H1 (cell line): Measurements from ENCODE around the gene PBX3. TPM values are rescaled to one million over a fixed set of nuclear protein-coding genes. Genes with fewer than 3 reads are reported as not detected.

Experiments used
- CTCF ChIA-PET: fragments of 300-600 bp; sonication (Branson Sonifier 250); formaldehyde crosslinking; loops from one replicate; lab custom pipeline; 2021; ENCODE audit not compliant: partially characterized antibody; lab: Charles Lee
- POLR2A ChIA-PET: fragments of 300-600 bp; sonication (Branson Sonifier 250); formaldehyde crosslinking; loops from one replicate; lab custom pipeline; 2021; ENCODE audit warnings: inconsistent platforms; ENCODE audit not compliant: partially characterized antibody; lab: Charles Lee
- DNase-seq, 2 experiments: peaks; one replicate each; pipeline versions ENCODE4 v3.0.0 to v3.0.0-alpha.2; 2010 to 2022; ENCODE audit warnings: low spot score in 2 of 2, low read depth in 1 of 2, mixed read lengths in 1 of 2
- FAIRE-seq: peaks from 2 replicates; lab custom pipeline; 2011; peaks lifted over from hg19 to GRCh38; lab: Jason Lieb, UNC
- H2AFZ ChIP-seq: 2 replicates; pipeline ENCODE4 v1.8.1; 2012; ENCODE audit warnings: low read length, inconsistent platforms
- H2AK5ac ChIP-seq: 2 replicates; pipeline ENCODE4 v1.6.1; 2013; ENCODE audit warnings: low read depth, low read length
- H2BK120ac ChIP-seq: replicated peaks from 2 replicates; pipeline ENCODE3; 2013; ENCODE audit warnings: low read depth, low read length, inconsistent platforms
- H2BK12ac ChIP-seq: 2 replicates; pipeline ENCODE4 v1.6.1; 2013; ENCODE audit warnings: low read depth, low read length
- H2BK15ac ChIP-seq: 2 replicates; pipeline ENCODE4 v1.6.1; 2013; ENCODE audit warnings: low read length
- H2BK20ac ChIP-seq: 2 replicates; pipeline ENCODE4 v1.6.1; 2013; ENCODE audit warnings: low read length
- H2BK5ac ChIP-seq: 2 replicates; pipeline ENCODE4 v1.6.1; 2013; ENCODE audit warnings: low read depth, low read length
- H3K14ac ChIP-seq: 2 replicates; pipeline ENCODE4 v1.6.1; 2013; ENCODE audit warnings: inconsistent platforms; ENCODE audit not compliant: insufficient read length
- H3K18ac ChIP-seq: 2 replicates; pipeline ENCODE4 v1.6.1; 2013; ENCODE audit warnings: low read length; ENCODE audit errors: extremely low read depth
- H3K23ac ChIP-seq: 2 replicates; pipeline ENCODE4 v1.6.1; 2013; ENCODE audit warnings: inconsistent platforms; ENCODE audit not compliant: insufficient read length
- H3K23me2 ChIP-seq: 2 replicates; pipeline ENCODE4 v1.6.1; 2013; ENCODE audit warnings: low read depth, low read length
- H3K27ac ChIP-seq: 2 replicates; pipeline ENCODE4 v1.6.1; 2011; ENCODE audit warnings: low read depth, low read length, inconsistent platforms
- H3K27me3 ChIP-seq, 4 experiments: replicated peaks in 1 of 4; 1 replicate in 1 of 4; 2 replicates in 3 of 4; pipeline versions ENCODE4 v1.6.1 to v1.8.1; 2011 to 2013; ENCODE audit warnings: low read length in 3 of 4, mild to moderate bottlenecking in 3 of 4, inconsistent platforms in 2 of 4, mixed read lengths in 2 of 4, moderate library complexity in 1 of 4; ENCODE audit not compliant: control insufficient read depth in 3 of 4, insufficient read depth in 3 of 4; ENCODE audit errors: extremely low read depth in 1 of 4
- H3K36me3 ChIP-seq, 4 experiments: 2 replicates each; pipeline versions ENCODE4 v1.6.1 to v1.8.1; 2011 to 2013; ENCODE audit warnings: mild to moderate bottlenecking in 4 of 4, low read length in 3 of 4, moderate library complexity in 2 of 4, control low read depth in 1 of 4, inconsistent platforms in 1 of 4; ENCODE audit not compliant: insufficient read depth in 4 of 4, control insufficient read depth in 2 of 4
- H3K4ac ChIP-seq: replicated peaks from 2 replicates; pipeline ENCODE3; 2013; ENCODE audit warnings: low read length, low read depth, mixed read lengths, inconsistent platforms; ENCODE audit not compliant: insufficient read length
- H3K4me1 ChIP-seq, 4 experiments: replicated peaks in 1 of 4; 1 replicate in 1 of 4; 2 replicates in 3 of 4; pipeline versions ENCODE4 v1.6.1 to v1.8.1; 2011 to 2013; ENCODE audit warnings: low read length in 3 of 4, inconsistent platforms in 2 of 4, mixed read lengths in 1 of 4; ENCODE audit not compliant: insufficient read depth in 4 of 4, control insufficient read depth in 3 of 4
- H3K4me2 ChIP-seq, 2 experiments: 2 replicates each; pipeline versions ENCODE4 v1.6.1 to v1.8.1; 2011 to 2013; ENCODE audit warnings: low read depth in 2 of 2, low read length in 2 of 2, control low read depth in 1 of 2, inconsistent platforms in 1 of 2, mild to moderate bottlenecking in 1 of 2; ENCODE audit not compliant: insufficient read depth in 1 of 2
- H3K4me3 ChIP-seq, 4 experiments: fragments of 200-600, 300-600 bp in 1 of 4; sonication (generic), shearing (Covaris generic), sonication (Bioruptor Twin) in 1 of 4; 2 replicates each; pipeline versions ENCODE4 v1.5.1 to v1.8.1; 2011 to 2016; ENCODE audit warnings: low read length in 4 of 4, low read depth in 3 of 4, control low read depth in 2 of 4, inconsistent platforms in 2 of 4, mild to moderate bottlenecking in 2 of 4, mixed read lengths in 1 of 4, moderate library complexity in 1 of 4; ENCODE audit not compliant: insufficient read depth in 2 of 4; ENCODE audit errors: extremely low read depth in 1 of 4
- H3K56ac ChIP-seq: replicated peaks from 2 replicates; pipeline ENCODE3; 2013; ENCODE audit warnings: low read depth, mild to moderate bottlenecking, mixed read lengths, low read length, inconsistent platforms; ENCODE audit not compliant: insufficient read length
- H3K79me1 ChIP-seq: 2 replicates; pipeline ENCODE4 v1.6.1; 2013; ENCODE audit warnings: low read depth, low read length, control low read depth
- H3K79me2 ChIP-seq, 2 experiments: 2 replicates each; pipeline versions ENCODE4 v1.6.1 to v1.8.1; 2012 to 2013; ENCODE audit warnings: low read length in 2 of 2, mild to moderate bottlenecking in 2 of 2, inconsistent platforms in 1 of 2; ENCODE audit not compliant: insufficient read depth in 2 of 2, control insufficient read depth in 1 of 2
- H3K9ac ChIP-seq, 4 experiments: replicated peaks in 1 of 4; 1 replicate in 1 of 4; 2 replicates in 3 of 4; pipeline versions ENCODE4 v1.6.1 to v1.8.1; 2011 to 2013; ENCODE audit warnings: low read depth in 3 of 4, low read length in 3 of 4, control low read depth in 2 of 4, mild to moderate bottlenecking in 2 of 4, moderate library complexity in 2 of 4, inconsistent platforms in 1 of 4; ENCODE audit errors: extremely low read depth in 1 of 4
- H3K9me3 ChIP-seq, 2 experiments: 2 replicates each; pipeline versions ENCODE4 v1.6.1 to v1.8.1; 2012 to 2013; ENCODE audit warnings: mild to moderate bottlenecking in 2 of 2, moderate library complexity in 2 of 2, control low read depth in 1 of 2, inconsistent platforms in 1 of 2, low read depth in 1 of 2, low read length in 1 of 2, mixed read lengths in 1 of 2; ENCODE audit not compliant: insufficient read depth in 2 of 2
- H4K20me1 ChIP-seq, 2 experiments: replicated peaks in 1 of 2; 2 replicates each; pipeline versions ENCODE3 to v1.8.1; 2011 to 2013; ENCODE audit warnings: inconsistent platforms in 2 of 2, low read length in 2 of 2, mild to moderate bottlenecking in 1 of 2; ENCODE audit not compliant: insufficient read depth in 2 of 2, control insufficient read depth in 1 of 2
- H4K5ac ChIP-seq: 2 replicates; pipeline ENCODE4 v1.6.1; 2013; ENCODE audit warnings: low read length, low read depth, mixed read lengths, inconsistent platforms; ENCODE audit not compliant: insufficient read length
- H4K8ac ChIP-seq: 2 replicates; pipeline ENCODE4 v1.8.0; 2013; ENCODE audit warnings: mild to moderate bottlenecking, moderate library complexity, low read length, inconsistent platforms; ENCODE audit not compliant: insufficient read depth; ENCODE audit errors: extremely low read depth
- H4K91ac ChIP-seq: replicated peaks from 2 replicates; pipeline ENCODE3; 2013; ENCODE audit warnings: low read length, mixed read lengths, inconsistent platforms; ENCODE audit not compliant: insufficient read length
- CBX8 ChIP-seq: fragments of 300-800, 300-1000 bp; sonication (generic); IDR thresholded peaks from 2 replicates; pipeline ENCODE4 v1.7.1; 2016; ENCODE audit warnings: low read depth, low read length, borderline replicate concordance
- CTCF ChIP-seq, 3 experiments: IDR thresholded peaks; 1 replicate in 2 of 3; 2 replicates in 1 of 3; pipeline versions ENCODE4 v1.5.1 to v1.6.1; 2011; ENCODE audit warnings: low read length in 3 of 3, mild to moderate bottlenecking in 3 of 3, inconsistent platforms in 2 of 3, low read depth in 1 of 3, moderate library complexity in 1 of 3; ENCODE audit not compliant: insufficient read depth in 1 of 3; ENCODE audit errors: control extremely low read depth in 1 of 3
- EGR1 ChIP-seq: IDR thresholded peaks from 2 replicates; pipeline ENCODE4 v1.6.1; 2011; ENCODE audit warnings: low read depth, low read length, borderline replicate concordance
- EP300 ChIP-seq, 2 experiments: IDR thresholded peaks; 1 replicate in 1 of 2; 2 replicates in 1 of 2; pipeline ENCODE4 v1.6.1; 2011 to 2012; ENCODE audit warnings: low read depth in 2 of 2, low read length in 2 of 2, mild to moderate bottlenecking in 2 of 2, borderline replicate concordance in 1 of 2, inconsistent platforms in 1 of 2, moderate library complexity in 1 of 2
- GTF2F1 ChIP-seq: IDR thresholded peaks from 2 replicates; pipeline ENCODE4 v1.6.1; 2012; ENCODE audit warnings: low read depth, low read length, improper control_type of control experiment, borderline replicate concordance
- KDM4A ChIP-seq: IDR thresholded peaks from one replicate; pipeline ENCODE4 v1.7.1; 2012; ENCODE audit warnings: low read depth, mild to moderate bottlenecking, moderate library complexity, low read length, inconsistent platforms; ENCODE audit not compliant: severe bottlenecking
- PHF8 ChIP-seq: fragments of 200-600 bp; sonication (generic); conservative IDR thresholded peaks from 2 replicates; pipeline ENCODE4 v1.7.1; 2012; ENCODE audit warnings: low read depth, mild to moderate bottlenecking, inconsistent platforms, low read length, moderate library complexity
- POLR2AphosphoS5 ChIP-seq: IDR thresholded peaks from 2 replicates; pipeline ENCODE4 v1.6.1; 2011; ENCODE audit warnings: low read depth, low read length
- RXRA ChIP-seq: IDR thresholded peaks from 2 replicates; pipeline ENCODE4 v1.6.1; 2011; ENCODE audit warnings: low read depth, mild to moderate bottlenecking, low read length, moderate library complexity; ENCODE audit not compliant: insufficient read depth
- SIX5 ChIP-seq: IDR thresholded peaks from 2 replicates; pipeline ENCODE4 v1.6.1; 2011; ENCODE audit warnings: mild to moderate bottlenecking, low read depth, low read length
- SP1 ChIP-seq: IDR thresholded peaks from 2 replicates; pipeline ENCODE4 v1.6.1; 2011; ENCODE audit warnings: low read depth, low read length
- WGBS, 2 experiments: shearing (Covaris generic) in 1 of 2; methylation state at CpG; one replicate each; pipeline versions ENCODE4 v1.1.6 to v1.1.7; 2013 to 2015; ENCODE audit warnings: low lambda C conversion rate in 2 of 2, mixed read lengths in 2 of 2, inconsistent platforms in 1 of 2, low coverage in 1 of 2, missing lambda C conversion rate in 1 of 2; ENCODE audit not compliant: insufficient replicate concordance in 2 of 2, insufficient coverage in 1 of 2, insufficient read length in 1 of 2; ENCODE audit errors: extremely low coverage in 1 of 2, missing lambda C conversion rate in 1 of 2; 5-methylcytosine and 5-hydroxymethylcytosine counted together
- polyA plus RNA-seq, 7 experiments: library from polyadenylated mRNA; depleted of rRNA in 3 of 7; stranded (reverse) in 5 of 7; unstranded in 2 of 7; fragments of >200 nt in 5 of 7; fragments of 200-250 nt in 2 of 7; gene quantifications; 1 replicate in 5 of 7; 2 replicates in 1 of 7; 4 replicates in 1 of 7; pipeline versions ENCODE4 v1.2.1 to v1.2.3, GENCODE V29; 2011 to 2013; ENCODE audit warnings: missing spikeins in 2 of 7, mixed read lengths in 2 of 7
- total RNA-seq: library from RNA; stranded (reverse); fragmentation: NEBNext Ultra II Directional; extraction: Animal tissue kit (Norgen Biotek cat#: 25700); gene quantifications from 2 replicates; pipeline ENCODE4 v1.2.1, GENCODE V29; 2021

Gene PBX3
- total and polyA plus RNA-seq, 2 of the 8 experiments (the other 6 are each of a cell fraction or from before 2014, with no cell fraction given): 22.7 to 44.3 TPM

- Histone ChIP-seq H2BK120ac (no peak overlapping the region), H3K56ac (no peak overlapping the region), H2AFZ (no peak overlapping the region), H3K36me3 (no peaks in the 10 kb centered on the region), H2AK5ac (no peak overlapping the region), H3K4me3 (no peak overlapping the region), H2BK5ac (no peak overlapping the region), H3K27ac (no peak overlapping the region), H2BK20ac (no peak overlapping the region), H4K20me1 (peaks cover 0 to 3% of the 10 kb centered on the region in 2 experiments), H3K14ac (no peak overlapping the region), H4K5ac (no peak overlapping the region), H3K18ac (no peak overlapping the region), H2BK12ac (no peak overlapping the region), H4K91ac (no peak overlapping the region), H3K9me3 (no peaks in the 10 kb centered on the region), H3K23ac (no peak overlapping the region), H2BK15ac (no peak overlapping the region), H3K4ac (no peak overlapping the region), H3K79me1 (no peaks in the 10 kb centered on the region; the same call in 1 of the 2 replicates), H3K27me3 (no peaks in the 10 kb centered on the region), H3K23me2 (no peaks in the 10 kb centered on the region), H4K8ac (no peak overlapping the region), H3K79me2 (peaks cover 3 to 82% of the 10 kb centered on the region in 2 experiments; a peak in 2 of 4 replicates), H3K4me2 (no peak overlapping the region), H3K9ac (no peak overlapping the region), H3K4me1 (no peaks in the 10 kb centered on the region)
- CTCF ChIA-PET: interaction anchor here (0.6 to 0.7 kb wide), 2 partner anchors 10 to 383 kb away, joined by 5 read pairs; no protein-coding TSS in a partner anchor
- POLR2A ChIA-PET: no interaction called here
- FAIRE-seq: no peak
- 86% methylated on average over 9 of the region's 9 CpGs; no CpG with 5 or more reads in 1 of the 2 experiments for WGBS, 2 experiments
- DNase-seq: no peak
- no peak for TF ChIP-seq SIX5
- TF ChIP-seq EGR1: no peak
- no peak for TF ChIP-seq SP1
- no peak for TF ChIP-seq EP300 (IDR thresholded peaks at IDR 0.05; ENCODE audit: borderline replicate concordance in 1 of 2, low read depth in 2 of 2, low read length in 2 of 2)
- TF ChIP-seq CTCF (IDR thresholded peaks at IDR 0.05; ENCODE audit: control extremely low read depth in 1 of 3, insufficient read depth in 1 of 3, low read depth in 1 of 3, low read length in 3 of 3): no peak
- TF ChIP-seq RXRA: no peak
- TF ChIP-seq GTF2F1: no peak
- no peak for TF ChIP-seq POLR2AphosphoS5
- no peak for TF ChIP-seq PHF8
- no peak for TF ChIP-seq CBX8
- TF ChIP-seq KDM4A: no peak
Observed at GRCh38 chr9:125856331-125856730, 109.2 kb downstream of the PBX3 start.
